Fibroblast of skin of left quadriceps (primary cell): ENCODE data around the gene COL26A1.
A peak's percentile ranks its signal among the peaks of the same experiment; 100 is the strongest.

Experiments used
- DNase-seq, 2 experiments: peaks; one replicate each; pipeline ENCODE4 v3.0.0-alpha.2; 2013; ENCODE audit warnings: low read depth in 2 of 2

Gene COL26A1

GRCh38 chr7:101370836-101371235 lies 8.2 kb downstream of the COL26A1 start:
- DNase-seq, result no peak

GRCh38 chr7:101373812-101374614 lies 11.3 kb downstream of the COL26A1 start:
- no peak for DNase-seq

- no peak for DNase-seq
Measured at GRCh38 chr7:101374990-101375389, 12.3 kb downstream of the COL26A1 start.

GRCh38 chr7:101376601-101377000 lies 13.9 kb downstream of the COL26A1 start:
- DNase-seq, result no peak

GRCh38 chr7:101377189-101377736 lies 14.6 kb downstream of the COL26A1 start:
- no peak for DNase-seq

- peak in 1 of 2 experiments; percentile 16 for DNase-seq
Measured at GRCh38 chr7:101378751-101379174, 16.1 kb downstream of the COL26A1 start.

- DNase-seq, result no peak
Measured at GRCh38 chr7:101379302-101379701, 16.6 kb downstream of the COL26A1 start.

GRCh38 chr7:101381549-101382111 lies 19.0 kb downstream of the COL26A1 start:
- DNase-seq, result no peak

GRCh38 chr7:101382937-101383336 lies 20.3 kb downstream of the COL26A1 start:
- no peak for DNase-seq

- DNase-seq, result no peak
Measured at GRCh38 chr7:101386177-101386557, 23.5 kb downstream of the COL26A1 start.

GRCh38 chr7:101386558-101387231 lies 24.0 kb downstream of the COL26A1 start:
- peak in 1 of 2 experiments; percentile 26 for DNase-seq

GRCh38 chr7:101390901-101391301 lies 28.2 kb downstream of the COL26A1 start:
- no peak for DNase-seq

- DNase-seq, result no peak
Measured at GRCh38 chr7:101391991-101392390, 29.3 kb downstream of the COL26A1 start.

GRCh38 chr7:101393865-101394264 lies 31.2 kb downstream of the COL26A1 start:
- no peak for DNase-seq

- no peak for DNase-seq
Measured at GRCh38 chr7:101395376-101395775, 32.7 kb downstream of the COL26A1 start.

GRCh38 chr7:101397243-101397642 lies 34.6 kb downstream of the COL26A1 start:
- DNase-seq, result no peak

- no peak for DNase-seq
Measured at GRCh38 chr7:101397770-101398324, 35.2 kb downstream of the COL26A1 start.

- no peak for DNase-seq
Measured at GRCh38 chr7:101398396-101399289, 36.0 kb downstream of the COL26A1 start.

GRCh38 chr7:101399759-101400158 lies 37.1 kb downstream of the COL26A1 start:
- no peak for DNase-seq

- DNase-seq, result no peak
Measured at GRCh38 chr7:101400751-101401150, 38.1 kb downstream of the COL26A1 start.

- no peak for DNase-seq
Measured at GRCh38 chr7:101401390-101402080, 38.9 kb downstream of the COL26A1 start.
